ENCODE measurements around the gene PIPOX. TPM values are rescaled to one million over a fixed set of nuclear protein-coding genes. Genes with fewer than 3 reads are reported as not detected.
A peak's percentile ranks its signal among the peaks of the same experiment; 100 is the strongest.

Gene PIPOX
- total and polyA plus RNA-seq, 3 donors from 2014 or later: 3.9 to 6.8 (median 5.9) TPM

- no peaks in the 10 kb centered on the region for H3K4me1 ChIP-seq
- no peaks in the 10 kb centered on the region for H3K9me3 ChIP-seq
- peak overlapping the region in 1 of 2 donors; percentile 32 for H3K4me3 ChIP-seq
- no peak for DNase-seq
- WGBS, 2 donors: 77 to 80% methylated on average over 13 to 33 of the region's 33 CpGs
- H3K27ac ChIP-seq: no peak overlapping the region
- H3K36me3 ChIP-seq (ENCODE audit: low read depth, missing control alignments): no peaks in the 10 kb centered on the region
- intact Hi-C loops (cut with DNase I; ENCODE audit: low total_unique reads): no loop called here
- no peak for TF ChIP-seq POLR2A (IDR thresholded peaks at IDR 0.05)
- no peak for TF ChIP-seq CTCF (IDR thresholded peaks at IDR 0.05)
- H3K27me3 ChIP-seq: no peaks in the 10 kb centered on the region
These were observed 36.9 kb downstream of the PIPOX start for GRCh38 chr17:29079887-29080286.

- no peak for DNase-seq
- TF ChIP-seq POLR2A (IDR thresholded peaks at IDR 0.05) (no peak), CTCF (IDR thresholded peaks at IDR 0.05) (no peak)
- Histone ChIP-seq H3K9me3 (no peaks in the 10 kb centered on the region), H3K27me3 (no peaks in the 10 kb centered on the region), H3K36me3 (ENCODE audit: low read depth, missing control alignments) (no peaks in the 10 kb centered on the region), H3K4me1 (no peaks in the 10 kb centered on the region), H3K27ac (no peak overlapping the region), H3K4me3 (peak overlapping the region in 1 of 2 donors; percentile 32)
- WGBS, 2 donors: 77% methylated on average over 31 of the region's 33 CpGs; no CpG with 5 or more reads in 1 of the 2 donors
- intact Hi-C loops (cut with DNase I; ENCODE audit: low total_unique reads): no loop called here
These were observed 37.4 kb downstream of the PIPOX start for GRCh38 chr17:29080323-29080722.

GRCh38 chr17:29080965-29081364, 38.0 kb downstream of the PIPOX start:
- no peaks in the 10 kb centered on the region for H3K27me3 ChIP-seq
- intact Hi-C loops (cut with DNase I; ENCODE audit: low total_unique reads): no loop called here
- no peak overlapping the region for H3K27ac ChIP-seq
- WGBS, 2 donors: 56 to 61% methylated on average over 14 of the region's 14 CpGs
- TF ChIP-seq POLR2A (IDR thresholded peaks at IDR 0.05) (no peak), CTCF (IDR thresholded peaks at IDR 0.05) (no peak)
- no peak for DNase-seq
- H3K4me1 ChIP-seq: no peaks in the 10 kb centered on the region
- peak overlapping the region in 1 of 2 donors; percentile 32 for H3K4me3 ChIP-seq
- H3K9me3 ChIP-seq: no peaks in the 10 kb centered on the region
- no peaks in the 10 kb centered on the region for H3K36me3 ChIP-seq (ENCODE audit: low read depth, missing control alignments)

GRCh38 chr17:29084541-29085146, 41.7 kb downstream of the PIPOX start:
- Histone ChIP-seq H3K36me3 (ENCODE audit: low read depth, missing control alignments) (no peaks in the 10 kb centered on the region), H3K27ac (no peak overlapping the region)
- DNase-seq: no peak

More at GRCh38 chr17:29084541-29085146, 41.7 kb downstream of the PIPOX start:
- TF ChIP-seq CTCF (IDR thresholded peaks at IDR 0.05) (no peak), POLR2A (IDR thresholded peaks at IDR 0.05) (no peak)
- H3K4me3 ChIP-seq: no peak overlapping the region
- H3K27me3 ChIP-seq: no peaks in the 10 kb centered on the region
- 74 to 82% methylated on average over 14 to 21 of the region's 21 CpGs for WGBS, 2 donors
- H3K4me1 ChIP-seq: no peaks in the 10 kb centered on the region
- H3K9me3 ChIP-seq: no peaks in the 10 kb centered on the region
- intact Hi-C loops (cut with DNase I; ENCODE audit: low total_unique reads): no loop called here
